Esophagus (tissue), 2 donors: ENCODE results near the gene PHF3. TPM values are rescaled to one million over a fixed set of nuclear protein-coding genes. Genes with fewer than 3 reads are reported as not detected.

Experiments
- H3K27ac ChIP-seq, 2 donors: one replicate each; pipeline ENCODE4 v1.5.1; 2013; ENCODE audit warnings: low read depth in 2 of 2, mild to moderate bottlenecking in 2 of 2, inconsistent platforms in 1 of 2, low read length in 1 of 2, moderate library complexity in 1 of 2
- H3K27me3 ChIP-seq, 2 donors: one replicate each; pipeline ENCODE4 v1.6.1; 2013; ENCODE audit warnings: low read length in 2 of 2, control low read depth in 1 of 2, mild to moderate bottlenecking in 1 of 2; ENCODE audit not compliant: insufficient read depth in 2 of 2, control insufficient read depth in 1 of 2
- H3K36me3 ChIP-seq, 2 donors: one replicate each; pipeline ENCODE4 v1.6.1; 2013; ENCODE audit warnings: low read length in 1 of 2; ENCODE audit not compliant: control insufficient read depth in 2 of 2, insufficient read depth in 2 of 2
- H3K4me1 ChIP-seq, 2 donors: one replicate each; pipeline ENCODE4 v1.6.1; 2013; ENCODE audit warnings: low read length in 1 of 2; ENCODE audit not compliant: control insufficient read depth in 2 of 2, insufficient read depth in 2 of 2
- H3K4me3 ChIP-seq, 2 donors: one replicate each; pipeline ENCODE4 v1.5.1; 2013; ENCODE audit warnings: low read length in 2 of 2, mild to moderate bottlenecking in 2 of 2, low read depth in 1 of 2, moderate library complexity in 1 of 2
- H3K9me3 ChIP-seq, 2 donors: one replicate each; pipeline ENCODE4 v1.6.1; 2013; ENCODE audit warnings: mild to moderate bottlenecking in 2 of 2, low read depth in 1 of 2, low read length in 1 of 2, moderate library complexity in 1 of 2; ENCODE audit not compliant: control insufficient read depth in 2 of 2, insufficient read depth in 1 of 2
- WGBS, 2 donors: extraction: QIAGEN DNeasy Blood & Tissue Kit; methylation state at CpG; one replicate each; pipeline ENCODE4 v1.1.7; 2013; 5-methylcytosine and 5-hydroxymethylcytosine counted together
- polyA plus RNA-seq, 2 donors: library from polyadenylated mRNA; stranded (reverse); fragments of 200-250 nt; gene quantifications; one replicate each; pipeline ENCODE4 v1.2.3, GENCODE V29; 2013
- donor health status: healthy with polysubstance abuse.
- donor health status: Bipolar disorder and iron deficiency.

The PHF3 gene
- 1 to 10 TPM; 4.3 to 5.7 TPM for polyA plus RNA-seq

- no peaks in the 10 kb centered on the region for H3K4me1 ChIP-seq
- no peaks in the 10 kb centered on the region for H3K36me3 ChIP-seq
- H3K27ac ChIP-seq, result peak within 1 kb of the TSS; percentile 87 to 92
- 0% methylated on average over 99 to 126 of the region's 126 CpGs for WGBS, 2 donors
- no peaks in the 10 kb centered on the region for H3K9me3 ChIP-seq
- H3K4me3 ChIP-seq, result peak within 1 kb of the TSS; percentile 74 to 80
- H3K27me3 ChIP-seq, result no peaks in the 10 kb centered on the region
Observed at GRCh38 chr6:63635588-63636517, at the start of gene PHF3. PHF3 (plus strand) TSS chr6:63635802; CDS start chr6:63646552, 10,750 bp downstream.

- no peak overlapping the region for H3K27ac ChIP-seq
- WGBS, 2 donors, result 75 to 77% methylated on average over 2 of the region's 2 CpGs
Observed at GRCh38 chr6:63589952-63590411, 45.6 kb upstream of the PHF3 start.

GRCh38 chr6:63592886-63593285 lies 42.7 kb upstream of the PHF3 start:
- H3K27ac ChIP-seq, result no peak overlapping the region
- 93 to 94% methylated on average over 7 of the region's 7 CpGs for WGBS, 2 donors
- no peaks in the 10 kb centered on the region for H3K4me1 ChIP-seq
- H3K9me3 ChIP-seq, result no peaks in the 10 kb centered on the region
- H3K27me3 ChIP-seq, result no peaks in the 10 kb centered on the region
- no peak overlapping the region for H3K4me3 ChIP-seq
- no peaks in the 10 kb centered on the region for H3K36me3 ChIP-seq

More at GRCh38 chr6:63589952-63590411, 45.6 kb upstream of the PHF3 start:
- Histone ChIP-seq H3K36me3 (no peaks in the 10 kb centered on the region), H3K9me3 (no peaks in the 10 kb centered on the region), H3K27me3 (no peaks in the 10 kb centered on the region), H3K4me1 (no peaks in the 10 kb centered on the region), H3K4me3 (no peak overlapping the region)

GRCh38 chr6:63597141-63598048 lies 38.2 kb upstream of the PHF3 start:
- Histone ChIP-seq H3K36me3 (no peaks in the 10 kb centered on the region), H3K27ac (no peak overlapping the region), H3K4me3 (peak overlapping the region in 1 of 2 donors; percentile 51), H3K9me3 (no peaks in the 10 kb centered on the region), H3K27me3 (no peaks in the 10 kb centered on the region), H3K4me1 (peaks cover 0 to 3% of the 10 kb centered on the region in 2 donors)
- 46% methylated on average over 6 of the region's 6 CpGs for WGBS, 2 donors

- 2 to 3% methylated on average over 23 of the region's 23 CpGs for WGBS, 2 donors
- Histone ChIP-seq H3K9me3 (no peaks in the 10 kb centered on the region), H3K27me3 (no peaks in the 10 kb centered on the region), H3K4me3 (peak overlapping the region; percentile 45 to 51), H3K36me3 (no peaks in the 10 kb centered on the region), H3K27ac (no peak overlapping the region), H3K4me1 (peaks cover 0 to 3% of the 10 kb centered on the region in 2 donors)
Observed at GRCh38 chr6:63598049-63599036, 37.3 kb upstream of the PHF3 start.

GRCh38 chr6:63599243-63599642 lies 36.4 kb upstream of the PHF3 start:
- Histone ChIP-seq H3K27ac (no peak overlapping the region), H3K9me3 (no peaks in the 10 kb centered on the region)
- WGBS, 2 donors, result 88 to 89% methylated on average over 7 of the region's 7 CpGs

GRCh38 chr6:63600136-63600535 lies 35.5 kb upstream of the PHF3 start:
- no peaks in the 10 kb centered on the region for H3K9me3 ChIP-seq
- H3K4me1 ChIP-seq, result peaks cover 0 to 3% of the 10 kb centered on the region in 2 donors
- 75 to 76% methylated on average over 6 of the region's 6 CpGs for WGBS, 2 donors
- no peak overlapping the region for H3K4me3 ChIP-seq
- H3K27ac ChIP-seq, result no peak overlapping the region
- no peaks in the 10 kb centered on the region for H3K27me3 ChIP-seq
- no peaks in the 10 kb centered on the region for H3K36me3 ChIP-seq

More at GRCh38 chr6:63599243-63599642, 36.4 kb upstream of the PHF3 start:
- H3K27me3 ChIP-seq, result no peaks in the 10 kb centered on the region
- H3K36me3 ChIP-seq, result no peaks in the 10 kb centered on the region
- no peak overlapping the region for H3K4me3 ChIP-seq
- peaks cover 0 to 3% of the 10 kb centered on the region in 2 donors for H3K4me1 ChIP-seq

- no peaks in the 10 kb centered on the region for H3K36me3 ChIP-seq
- H3K9me3 ChIP-seq, result no peaks in the 10 kb centered on the region
- H3K4me3 ChIP-seq, result no peak overlapping the region
- WGBS, 2 donors, result 79 to 93% methylated on average over 1 of the region's 1 CpG
- no peaks in the 10 kb centered on the region for H3K4me1 ChIP-seq
- H3K27me3 ChIP-seq, result no peaks in the 10 kb centered on the region
- H3K27ac ChIP-seq, result no peak overlapping the region
Observed at GRCh38 chr6:63609231-63609630, 26.4 kb upstream of the PHF3 start.
